ENCODE results near the gene LRP1.
"Not testable (repeated sequence)": the region's sequence is repeated elsewhere in the genome, so short reads cannot be mapped to it uniquely, and the experiment has no call there.

The LRP1 gene

DNA sequence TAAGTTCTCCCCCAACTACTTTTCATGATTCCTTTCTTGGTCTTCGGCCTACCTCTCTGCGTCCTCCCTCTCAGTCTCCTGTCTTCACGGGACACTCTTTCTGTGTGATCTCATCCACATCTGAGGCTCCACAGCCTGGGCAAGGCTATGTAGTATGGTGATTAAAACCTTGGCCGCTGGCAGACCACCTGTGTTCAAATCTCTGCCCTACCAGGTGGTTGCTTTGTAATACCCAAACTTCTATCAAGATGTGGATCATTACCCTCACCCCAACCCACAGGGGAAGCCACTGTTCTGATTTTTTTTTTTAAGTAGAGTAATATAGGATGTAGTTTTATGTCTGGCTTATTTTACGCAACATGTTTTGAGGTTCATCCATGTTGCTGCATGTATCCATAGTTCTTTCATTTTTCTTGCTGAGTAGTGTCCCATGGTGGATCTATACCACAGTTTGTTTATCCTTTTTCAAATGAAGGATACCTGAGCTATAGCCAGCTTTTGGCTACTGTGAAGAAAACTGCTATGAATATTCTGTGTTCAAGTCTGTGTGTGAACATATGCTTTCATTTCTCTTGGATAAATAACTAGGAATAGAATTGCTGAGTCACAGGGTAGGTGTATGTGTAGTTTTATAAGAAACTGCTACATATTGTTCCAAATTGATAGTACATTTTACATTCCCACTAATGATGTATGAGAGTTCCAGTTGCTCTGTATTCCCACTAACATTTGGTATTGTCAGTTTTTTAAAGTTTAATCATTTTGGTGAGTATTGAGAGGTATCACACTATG, 8.8 kb upstream of the LRP1 start:
- H3K9me3 ChIP-seq (ENCODE audit: control insufficient read depth, low read length): no peaks in the 10 kb centered on the region
- H3K36me3 ChIP-seq (ENCODE audit: control insufficient read depth, insufficient read depth, low read length, severe bottlenecking): no peaks in the 10 kb centered on the region
- H3K4me3 ChIP-seq (ENCODE audit: low read length): no peak overlapping the region
- peaks cover 15% of the 10 kb centered on the region for H3K4me1 ChIP-seq (ENCODE audit: control insufficient read depth, insufficient read depth, low read length)
- no peak for DNase-seq (ENCODE audit: low read depth)
- no peak overlapping the region for H3K9ac ChIP-seq (ENCODE audit: low read length)
- H3K27me3 ChIP-seq (replicated peaks; ENCODE audit: control insufficient read depth, insufficient read depth, low read length): no peaks in the 10 kb centered on the region

DNA sequence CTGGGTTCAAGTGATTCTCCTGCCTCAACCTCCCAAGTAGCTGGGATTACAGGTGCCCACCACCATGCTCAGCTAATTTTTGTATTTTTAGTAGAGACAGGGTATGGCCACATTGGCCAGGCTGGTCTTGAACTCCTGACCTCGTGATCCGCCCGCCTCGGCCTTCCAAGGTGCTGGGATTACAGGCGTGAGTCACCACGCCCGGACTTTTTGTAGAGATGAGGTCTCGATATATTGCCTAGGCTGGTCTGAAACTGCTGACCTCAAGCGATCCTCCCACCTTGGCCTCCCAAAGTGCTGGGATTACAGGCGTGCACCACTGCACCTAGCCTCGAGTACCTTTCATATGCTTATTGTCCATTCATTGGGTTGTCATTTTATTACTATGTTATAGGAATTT, 7.6 kb upstream of the LRP1 start:
- H3K9me3 ChIP-seq (ENCODE audit: control insufficient read depth, low read length); H3K36me3 ChIP-seq (ENCODE audit: control insufficient read depth, insufficient read depth, low read length, severe bottlenecking); H3K27me3 ChIP-seq (replicated peaks; ENCODE audit: control insufficient read depth, insufficient read depth, low read length); H3K4me3 ChIP-seq (ENCODE audit: low read length); H3K9ac ChIP-seq (ENCODE audit: low read length); DNase-seq (ENCODE audit: low read depth): not testable (repeated sequence)
- H3K4me1 ChIP-seq (ENCODE audit: control insufficient read depth, insufficient read depth, low read length): peaks cover 15% of the 10 kb centered on the region

DNA sequence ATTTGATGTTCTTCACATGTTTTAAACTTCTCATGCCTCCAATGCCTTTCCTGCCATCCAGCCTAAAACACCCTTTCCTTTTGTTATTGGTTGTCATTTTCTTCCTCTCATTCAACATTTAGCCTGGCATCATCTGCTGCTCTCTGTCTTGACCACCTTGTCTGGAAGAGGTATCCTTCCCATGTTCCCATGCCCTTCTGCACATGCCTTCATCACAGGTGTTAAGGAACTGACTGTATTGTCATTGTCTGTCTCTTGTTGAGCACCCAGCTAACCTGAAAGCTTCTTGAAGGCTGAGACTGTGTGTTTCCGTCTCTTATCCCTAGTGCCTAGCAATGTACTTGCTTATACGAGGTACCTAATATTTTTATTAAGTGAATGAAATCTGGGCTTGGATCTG, 4.5 kb upstream of the LRP1 start:
- Histone ChIP-seq H3K4me3 (ENCODE audit: low read length) (no peak overlapping the region), H3K9ac (ENCODE audit: low read length) (no peak overlapping the region), H3K9me3 (ENCODE audit: control insufficient read depth, low read length) (no peaks in the 10 kb centered on the region), H3K27me3 (replicated peaks; ENCODE audit: control insufficient read depth, insufficient read depth, low read length) (no peaks in the 10 kb centered on the region), H3K4me1 (ENCODE audit: control insufficient read depth, insufficient read depth, low read length) (peaks cover 19% of the 10 kb centered on the region), H3K36me3 (ENCODE audit: control insufficient read depth, insufficient read depth, low read length, severe bottlenecking) (no peaks in the 10 kb centered on the region)
- no peak for DNase-seq (ENCODE audit: low read depth)

DNA sequence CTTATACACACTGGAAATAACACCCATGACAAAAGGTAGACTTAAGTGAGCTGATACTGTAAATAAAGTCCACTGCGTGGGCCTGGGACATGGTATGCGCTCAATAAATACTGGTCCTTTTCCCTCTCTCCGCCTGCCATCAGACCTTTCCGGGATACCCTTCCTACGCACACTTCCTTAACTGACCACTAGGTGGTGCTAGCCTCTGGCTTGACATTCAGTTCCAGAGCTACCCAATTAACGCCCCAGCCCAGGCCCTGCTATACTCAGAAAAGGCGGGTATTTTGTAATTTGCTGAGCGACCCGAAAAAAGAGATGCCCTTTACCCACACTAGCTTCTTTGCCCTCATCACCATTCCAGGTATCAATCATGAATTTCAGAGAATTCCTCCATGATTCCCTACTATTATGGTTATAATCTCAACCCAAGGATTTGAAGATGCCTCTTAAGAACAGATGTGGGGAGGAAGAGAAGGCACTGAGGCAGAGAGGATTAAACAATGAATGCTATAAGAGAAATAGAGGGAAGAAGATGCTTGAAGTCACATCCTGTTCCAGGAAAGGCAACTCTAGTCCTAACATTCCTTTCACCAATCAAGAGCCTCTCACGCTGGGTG, 3.9 kb upstream of the LRP1 start:
- H3K4me3 ChIP-seq (ENCODE audit: low read length): no peak overlapping the region
- H3K4me1 ChIP-seq (ENCODE audit: control insufficient read depth, insufficient read depth, low read length): peaks cover 13% of the 10 kb centered on the region
- H3K36me3 ChIP-seq (ENCODE audit: control insufficient read depth, insufficient read depth, low read length, severe bottlenecking): no peaks in the 10 kb centered on the region
- peak; percentile 94 for DNase-seq (ENCODE audit: low read depth)
- no peaks in the 10 kb centered on the region for H3K27me3 ChIP-seq (replicated peaks; ENCODE audit: control insufficient read depth, insufficient read depth, low read length)
- no peaks in the 10 kb centered on the region for H3K9me3 ChIP-seq (ENCODE audit: control insufficient read depth, low read length)
- no peak overlapping the region for H3K9ac ChIP-seq (ENCODE audit: low read length)

DNA sequence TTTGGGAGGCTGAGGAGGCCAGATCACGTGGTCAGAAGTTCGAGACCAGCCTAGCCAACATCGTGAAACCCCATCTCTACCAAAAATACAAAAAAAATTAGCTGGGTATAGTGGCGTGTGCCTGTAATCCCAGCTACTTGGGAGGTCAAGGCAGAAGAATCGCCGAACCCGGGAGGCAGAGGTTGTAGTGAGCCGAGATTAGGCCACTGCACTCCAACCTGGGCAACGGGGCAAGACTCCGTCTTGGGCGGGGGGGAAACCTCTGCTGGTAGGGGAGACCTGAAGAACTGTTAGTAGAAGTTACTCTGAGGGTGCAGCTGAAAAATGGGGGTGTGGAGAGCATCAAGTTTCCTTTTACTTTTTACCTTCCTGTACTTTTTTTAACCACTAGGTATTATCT, 2.2 kb upstream of the LRP1 start:
- DNase-seq (ENCODE audit: low read depth): no peak
- Histone ChIP-seq H3K9ac (ENCODE audit: low read length) (peak overlapping the region; percentile 97), H3K27me3 (replicated peaks; ENCODE audit: control insufficient read depth, insufficient read depth, low read length) (no peaks in the 10 kb centered on the region), H3K9me3 (ENCODE audit: control insufficient read depth, low read length) (no peaks in the 10 kb centered on the region), H3K36me3 (ENCODE audit: control insufficient read depth, insufficient read depth, low read length, severe bottlenecking) (peaks cover 6% of the 10 kb centered on the region), H3K4me1 (ENCODE audit: control insufficient read depth, insufficient read depth, low read length) (peaks cover 14% of the 10 kb centered on the region), H3K4me3 (ENCODE audit: low read length) (no peak overlapping the region)

DNA sequence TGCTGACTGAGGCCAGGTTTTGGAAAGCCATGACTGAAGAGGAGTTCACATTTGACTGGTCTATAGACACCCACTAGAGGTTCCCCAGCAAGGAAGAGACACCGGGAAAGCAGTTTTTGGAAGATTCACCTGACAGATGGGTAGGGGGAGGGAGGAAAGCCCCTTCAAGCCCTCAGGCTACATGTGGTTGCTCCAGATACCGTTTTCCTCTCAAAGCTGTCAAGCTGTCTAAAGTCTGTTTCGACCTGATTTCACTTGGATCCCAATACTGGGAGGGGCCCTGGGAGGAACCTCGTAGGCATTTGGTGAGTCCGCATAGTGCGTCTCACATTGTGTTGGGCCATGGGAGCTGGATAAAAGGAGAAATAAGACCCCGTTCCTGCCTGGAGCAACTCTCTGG, 1.7 kb upstream of the LRP1 start:
- Histone ChIP-seq H3K9ac (ENCODE audit: low read length) (peak overlapping the region; percentile 97), H3K4me3 (ENCODE audit: low read length) (peak overlapping the region; percentile 86), H3K9me3 (ENCODE audit: control insufficient read depth, low read length) (no peaks in the 10 kb centered on the region), H3K27me3 (replicated peaks; ENCODE audit: control insufficient read depth, insufficient read depth, low read length) (no peaks in the 10 kb centered on the region), H3K36me3 (ENCODE audit: control insufficient read depth, insufficient read depth, low read length, severe bottlenecking) (peaks cover 11% of the 10 kb centered on the region), H3K4me1 (ENCODE audit: control insufficient read depth, insufficient read depth, low read length) (peaks cover 19% of the 10 kb centered on the region)
- DNase-seq (ENCODE audit: low read depth): peak; percentile 4

DNA sequence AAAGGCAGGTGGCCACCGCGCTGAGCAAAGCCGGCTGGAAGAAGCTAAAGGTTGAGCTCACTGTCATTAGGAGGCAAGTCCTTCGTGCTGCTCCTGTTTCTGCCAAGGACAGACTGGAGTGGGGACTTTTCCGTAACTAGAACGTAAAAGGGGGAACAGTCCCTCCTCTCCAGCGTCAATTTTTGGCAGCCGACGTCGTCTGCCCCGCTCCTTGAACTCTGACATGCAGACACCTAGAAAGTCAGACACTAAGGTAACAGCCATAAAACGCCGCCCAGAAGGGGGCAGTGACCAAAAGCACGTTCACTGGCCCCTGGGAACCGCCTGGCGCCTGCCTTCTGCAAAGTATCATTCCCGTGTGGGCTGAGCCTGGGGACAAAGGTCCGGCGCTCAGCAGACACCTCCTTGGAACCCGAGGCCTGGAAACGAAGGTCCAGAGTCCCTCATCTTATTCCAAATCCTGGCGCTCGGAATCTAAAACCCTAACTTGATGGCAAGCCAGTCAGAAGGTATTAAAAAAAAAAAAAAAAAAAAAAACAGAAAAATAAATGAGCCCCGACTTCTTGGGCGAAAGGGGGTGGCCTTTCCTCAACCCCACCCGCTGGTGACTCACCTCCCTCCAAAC, 1.1 kb upstream of the LRP1 start:
- peak overlapping the region; percentile 86 for H3K4me3 ChIP-seq (ENCODE audit: low read length)
- peaks cover 25% of the 10 kb centered on the region for H3K4me1 ChIP-seq (ENCODE audit: control insufficient read depth, insufficient read depth, low read length)
- H3K27me3 ChIP-seq (replicated peaks; ENCODE audit: control insufficient read depth, insufficient read depth, low read length): no peaks in the 10 kb centered on the region
- DNase-seq (ENCODE audit: low read depth): peak; percentile 70
- H3K9me3 ChIP-seq (ENCODE audit: control insufficient read depth, low read length): no peaks in the 10 kb centered on the region
- H3K36me3 ChIP-seq (ENCODE audit: control insufficient read depth, insufficient read depth, low read length, severe bottlenecking): peaks cover 17% of the 10 kb centered on the region
- peak overlapping the region; percentile 97 for H3K9ac ChIP-seq (ENCODE audit: low read length)

DNA sequence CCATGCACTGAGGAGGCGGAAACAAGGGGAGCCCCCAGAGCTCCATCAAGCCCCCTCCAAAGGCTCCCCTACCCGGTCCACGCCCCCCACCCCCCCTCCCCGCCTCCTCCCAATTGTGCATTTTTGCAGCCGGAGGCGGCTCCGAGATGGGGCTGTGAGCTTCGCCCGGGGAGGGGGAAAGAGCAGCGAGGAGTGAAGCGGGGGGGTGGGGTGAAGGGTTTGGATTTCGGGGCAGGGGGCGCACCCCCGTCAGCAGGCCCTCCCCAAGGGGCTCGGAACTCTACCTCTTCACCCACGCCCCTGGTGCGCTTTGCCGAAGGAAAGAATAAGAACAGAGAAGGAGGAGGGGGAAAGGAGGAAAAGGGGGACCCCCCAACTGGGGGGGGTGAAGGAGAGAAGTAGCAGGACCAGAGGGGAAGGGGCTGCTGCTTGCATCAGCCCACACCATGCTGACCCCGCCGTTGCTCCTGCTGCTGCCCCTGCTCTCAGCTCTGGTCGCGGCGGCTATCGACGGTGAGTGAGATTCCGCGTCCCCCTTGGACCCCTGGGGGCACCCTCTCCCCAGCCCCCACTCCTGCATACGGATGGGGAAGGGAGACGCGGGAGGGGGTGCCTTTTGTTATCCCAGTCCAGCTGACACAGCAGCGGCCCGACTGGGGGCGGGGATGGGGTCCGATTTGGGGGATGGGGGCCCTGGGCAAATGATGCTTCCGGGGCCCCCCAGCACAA, 400 bp downstream of the LRP1 start:
- Histone ChIP-seq H3K9me3 (ENCODE audit: control insufficient read depth, low read length) (no peaks in the 10 kb centered on the region), H3K36me3 (ENCODE audit: control insufficient read depth, insufficient read depth, low read length, severe bottlenecking) (peaks cover 20% of the 10 kb centered on the region), H3K4me1 (ENCODE audit: control insufficient read depth, insufficient read depth, low read length) (peaks cover 38% of the 10 kb centered on the region), H3K27me3 (replicated peaks; ENCODE audit: control insufficient read depth, insufficient read depth, low read length) (no peaks in the 10 kb centered on the region), H3K9ac (ENCODE audit: low read length) (peak overlapping the region; percentile 94), H3K4me3 (ENCODE audit: low read length) (peak overlapping the region; percentile 84)
- peak; percentile 39 for DNase-seq (ENCODE audit: low read depth)

DNA sequence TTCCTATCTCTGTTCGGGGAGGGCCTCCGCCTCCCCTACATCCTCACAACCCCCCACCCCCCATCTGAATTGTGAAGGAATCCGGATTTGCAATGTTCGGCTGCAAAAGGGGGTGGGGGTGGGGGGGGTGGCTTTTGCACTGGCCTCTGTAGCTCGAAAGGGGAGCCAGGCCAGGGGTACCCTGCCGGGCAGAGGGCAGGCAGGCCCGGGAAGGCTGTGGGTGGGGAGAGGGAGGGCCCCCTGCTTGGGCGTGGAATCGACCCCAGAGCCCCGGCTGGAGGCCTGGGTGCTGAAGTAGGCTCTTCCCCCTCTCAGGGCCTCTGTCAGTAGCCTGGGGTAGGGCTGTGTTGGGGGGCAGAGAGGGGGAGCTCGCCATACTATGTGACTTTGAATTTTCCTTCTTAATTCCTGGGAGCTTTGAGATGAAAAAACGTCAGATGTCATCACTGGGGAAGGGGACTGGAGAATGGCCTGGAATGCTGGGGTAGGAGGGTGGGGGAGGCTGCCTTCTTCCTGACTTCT, 1.1 kb downstream of the LRP1 start:
- peak overlapping the region; percentile 84 for H3K4me3 ChIP-seq (ENCODE audit: low read length)
- H3K9ac ChIP-seq (ENCODE audit: low read length): peak overlapping the region; percentile 94
- DNase-seq (ENCODE audit: low read depth): peak; percentile 68
- no peaks in the 10 kb centered on the region for H3K9me3 ChIP-seq (ENCODE audit: control insufficient read depth, low read length)
- H3K4me1 ChIP-seq (ENCODE audit: control insufficient read depth, insufficient read depth, low read length): peaks cover 45% of the 10 kb centered on the region
- no peaks in the 10 kb centered on the region for H3K27me3 ChIP-seq (replicated peaks; ENCODE audit: control insufficient read depth, insufficient read depth, low read length)
- H3K36me3 ChIP-seq (ENCODE audit: control insufficient read depth, insufficient read depth, low read length, severe bottlenecking): peaks cover 20% of the 10 kb centered on the region

DNA sequence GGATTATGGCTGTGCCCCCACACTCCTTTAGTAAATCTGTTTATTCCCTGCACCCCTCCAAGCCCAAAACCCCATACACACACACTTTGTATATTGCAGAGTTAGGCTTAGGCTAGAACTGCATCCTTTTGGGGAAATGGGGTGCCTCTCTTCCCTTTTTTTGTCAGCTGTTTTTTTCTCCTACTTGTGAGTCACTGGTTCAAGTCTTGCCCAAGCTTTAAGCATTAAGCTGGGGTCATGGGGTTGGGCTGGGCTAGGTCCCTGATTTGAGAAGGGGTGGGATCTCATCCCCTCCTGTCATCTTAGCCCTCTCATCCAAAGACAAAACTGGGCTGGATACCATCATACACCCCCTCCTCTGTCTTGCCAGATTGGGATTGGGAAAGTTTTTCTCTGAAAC, 1.6 kb downstream of the LRP1 start:
- Histone ChIP-seq H3K27me3 (replicated peaks; ENCODE audit: control insufficient read depth, insufficient read depth, low read length) (no peaks in the 10 kb centered on the region), H3K4me3 (ENCODE audit: low read length) (peak overlapping the region; percentile 84), H3K9ac (ENCODE audit: low read length) (peak overlapping the region; percentile 94), H3K36me3 (ENCODE audit: control insufficient read depth, insufficient read depth, low read length, severe bottlenecking) (peaks cover 20% of the 10 kb centered on the region), H3K9me3 (ENCODE audit: control insufficient read depth, low read length) (no peaks in the 10 kb centered on the region), H3K4me1 (ENCODE audit: control insufficient read depth, insufficient read depth, low read length) (peaks cover 49% of the 10 kb centered on the region)
- DNase-seq (ENCODE audit: low read depth): peak; percentile 78

DNA sequence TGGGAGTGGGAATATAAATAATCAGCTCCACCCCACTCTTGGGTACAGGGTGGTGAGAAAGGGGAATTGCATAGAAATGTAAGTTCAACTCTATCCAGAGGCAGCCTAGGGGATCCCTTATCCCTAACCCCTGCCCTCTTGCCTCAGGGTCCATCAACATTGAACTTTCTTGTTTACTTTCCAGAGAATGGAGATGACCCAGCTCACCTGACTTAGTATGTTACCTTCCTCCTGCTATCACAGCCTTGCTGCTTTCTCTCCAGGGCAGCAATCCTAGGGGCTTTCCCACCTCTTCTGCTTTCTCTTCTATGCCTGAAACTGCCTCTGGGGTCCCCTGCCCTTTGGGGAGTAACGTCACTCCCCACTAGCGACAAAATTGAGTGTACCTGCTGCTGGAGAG, 2.7 kb downstream of the LRP1 start:
- no peaks in the 10 kb centered on the region for H3K27me3 ChIP-seq (replicated peaks; ENCODE audit: control insufficient read depth, insufficient read depth, low read length)
- peaks cover 59% of the 10 kb centered on the region for H3K4me1 ChIP-seq (ENCODE audit: control insufficient read depth, insufficient read depth, low read length)
- peak overlapping the region; percentile 94 for H3K9ac ChIP-seq (ENCODE audit: low read length)
- H3K9me3 ChIP-seq (ENCODE audit: control insufficient read depth, low read length): no peaks in the 10 kb centered on the region
- DNase-seq (ENCODE audit: low read depth): no peak
- H3K4me3 ChIP-seq (ENCODE audit: low read length): peak overlapping the region; percentile 84
- H3K36me3 ChIP-seq (ENCODE audit: control insufficient read depth, insufficient read depth, low read length, severe bottlenecking): peaks cover 20% of the 10 kb centered on the region

Data from adipocyte (in vitro differentiated cells).